Measurements from ENCODE around the gene MEGF6.

The MEGF6 gene

DNA sequence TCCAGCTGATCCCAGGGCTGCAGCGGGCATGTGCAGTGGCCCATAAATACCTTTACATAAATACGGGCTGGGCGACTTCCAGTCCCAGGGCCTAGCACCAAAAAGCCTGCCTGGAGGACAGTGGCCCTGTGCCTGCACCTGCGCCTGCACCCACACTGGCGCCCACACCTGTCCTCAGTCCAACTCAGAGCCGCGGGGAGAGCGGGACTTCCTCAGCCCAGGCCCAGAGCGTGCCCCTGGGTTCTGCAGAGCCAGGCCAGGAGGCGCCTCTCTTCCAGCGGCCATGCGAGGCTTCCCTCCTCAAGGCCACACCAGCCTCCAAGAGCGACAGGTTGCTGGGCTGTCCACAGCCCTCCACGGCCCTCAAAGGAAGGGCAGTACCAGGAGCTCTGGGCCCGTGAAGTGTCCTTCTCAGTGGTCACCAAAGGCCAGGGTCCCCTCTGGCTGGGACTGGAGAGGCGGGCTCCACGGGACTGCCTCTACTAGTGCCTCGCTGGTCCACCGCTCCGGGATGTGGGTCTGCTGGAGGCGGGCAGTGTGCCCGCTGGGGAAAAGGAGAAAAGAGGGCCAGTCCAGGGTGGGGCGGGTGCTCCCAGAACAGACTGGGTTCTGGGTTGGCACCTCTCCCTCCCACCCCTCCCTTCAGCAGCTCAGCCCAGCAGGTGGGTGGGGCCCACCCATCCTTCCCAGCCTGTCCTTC is 121.1 kb downstream of the MEGF6 start:
- DNase-seq (ENCODE audit: extremely low read depth, low read depth): no peak
- no peak overlapping the region for H3K4me3 ChIP-seq (replicated peaks; ENCODE audit: low read depth, low read length)
- TF ChIP-seq, protein P1, sequence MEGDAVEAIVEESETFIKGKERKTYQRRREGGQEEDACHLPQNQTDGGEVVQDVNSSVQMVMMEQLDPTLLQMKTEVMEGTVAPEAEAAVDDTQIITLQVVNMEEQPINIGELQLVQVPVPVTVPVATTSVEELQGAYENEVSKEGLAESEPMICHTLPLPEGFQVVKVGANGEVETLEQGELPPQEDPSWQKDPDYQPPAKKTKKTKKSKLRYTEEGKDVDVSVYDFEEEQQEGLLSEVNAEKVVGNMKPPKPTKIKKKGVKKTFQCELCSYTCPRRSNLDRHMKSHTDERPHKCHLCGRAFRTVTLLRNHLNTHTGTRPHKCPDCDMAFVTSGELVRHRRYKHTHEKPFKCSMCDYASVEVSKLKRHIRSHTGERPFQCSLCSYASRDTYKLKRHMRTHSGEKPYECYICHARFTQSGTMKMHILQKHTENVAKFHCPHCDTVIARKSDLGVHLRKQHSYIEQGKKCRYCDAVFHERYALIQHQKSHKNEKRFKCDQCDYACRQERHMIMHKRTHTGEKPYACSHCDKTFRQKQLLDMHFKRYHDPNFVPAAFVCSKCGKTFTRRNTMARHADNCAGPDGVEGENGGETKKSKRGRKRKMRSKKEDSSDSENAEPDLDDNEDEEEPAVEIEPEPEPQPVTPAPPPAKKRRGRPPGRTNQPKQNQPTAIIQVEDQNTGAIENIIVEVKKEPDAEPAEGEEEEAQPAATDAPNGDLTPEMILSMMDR (IDR thresholded peaks at IDR 0.05; ENCODE audit: low read depth, low read length, missing control alignments): no peak

GRCh38 chr1:3488432-3488831 is 122.9 kb downstream of the MEGF6 start:
- no peak for DNase-seq (ENCODE audit: extremely low read depth, low read depth)
- TF ChIP-seq, protein P1 (IDR thresholded peaks at IDR 0.05; ENCODE audit: low read depth, low read length, missing control alignments): no peak
- no peak overlapping the region for H3K4me3 ChIP-seq (replicated peaks; ENCODE audit: low read depth, low read length)

GRCh38 chr1:3485016-3485415 is 126.3 kb downstream of the MEGF6 start:
- no peak overlapping the region for H3K4me3 ChIP-seq (replicated peaks; ENCODE audit: low read depth, low read length)
- TF ChIP-seq, protein P1 (IDR thresholded peaks at IDR 0.05; ENCODE audit: low read depth, low read length, missing control alignments): no peak
- DNase-seq (ENCODE audit: extremely low read depth, low read depth): no peak

GRCh38 chr1:3483801-3484444 is 127.4 kb downstream of the MEGF6 start:
- no peak for DNase-seq (ENCODE audit: extremely low read depth, low read depth)
- TF ChIP-seq, protein P1 (IDR thresholded peaks at IDR 0.05; ENCODE audit: low read depth, low read length, missing control alignments): peak; percentile 88
- no peak overlapping the region for H3K4me3 ChIP-seq (replicated peaks; ENCODE audit: low read depth, low read length)

DNA sequence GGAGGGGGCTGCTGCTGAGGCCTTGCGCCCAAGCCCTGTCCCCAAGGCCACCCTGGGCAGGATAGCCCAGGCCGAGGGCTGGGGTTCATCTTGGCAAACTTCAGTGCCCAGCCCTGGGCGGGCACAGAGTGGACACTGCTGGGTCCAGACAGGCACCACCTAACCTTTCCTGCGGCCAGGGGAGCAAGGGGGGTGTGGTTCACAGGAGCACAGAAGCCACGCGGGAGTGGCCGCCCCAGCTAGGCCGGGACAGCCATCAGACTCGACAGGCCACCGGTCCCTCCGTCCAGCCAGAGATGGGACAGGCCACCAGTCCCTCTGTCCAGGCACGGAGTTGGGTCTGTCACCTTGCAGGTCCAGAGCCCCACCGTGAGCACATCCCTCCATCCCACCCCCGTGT is 127.9 kb downstream of the MEGF6 start:
- no peak overlapping the region for H3K4me3 ChIP-seq (replicated peaks; ENCODE audit: low read depth, low read length)
- TF ChIP-seq, protein P1 (IDR thresholded peaks at IDR 0.05; ENCODE audit: low read depth, low read length, missing control alignments): no peak
- DNase-seq (ENCODE audit: extremely low read depth, low read depth): no peak

- TF ChIP-seq, protein P1 (IDR thresholded peaks at IDR 0.05; ENCODE audit: low read depth, low read length, missing control alignments): peak; percentile 3
- DNase-seq (ENCODE audit: extremely low read depth, low read depth): no peak
- H3K4me3 ChIP-seq (replicated peaks; ENCODE audit: low read depth, low read length): no peak overlapping the region
Measured at GRCh38 chr1:3482378-3482849, 128.9 kb downstream of the MEGF6 start.

All from HFF-Myc (cell line).